Jurkat, Clone E6-1 (cell line): ENCODE data around the gene TMEM250.
A peak's percentile ranks its signal among the peaks of the same experiment; 100 is the strongest.

Experiments used
- DNase-seq: peaks from one replicate; pipeline ENCODE4 v3.0.0-alpha.2; 2011; ENCODE audit warnings: low read depth, low spot score
- H3K4me3 ChIP-seq: 2 replicates; pipeline ENCODE4 v1.5.1; 2011; ENCODE audit warnings: mild to moderate bottlenecking, low read length, control low read depth, moderate library complexity

The TMEM250 gene

DNA sequence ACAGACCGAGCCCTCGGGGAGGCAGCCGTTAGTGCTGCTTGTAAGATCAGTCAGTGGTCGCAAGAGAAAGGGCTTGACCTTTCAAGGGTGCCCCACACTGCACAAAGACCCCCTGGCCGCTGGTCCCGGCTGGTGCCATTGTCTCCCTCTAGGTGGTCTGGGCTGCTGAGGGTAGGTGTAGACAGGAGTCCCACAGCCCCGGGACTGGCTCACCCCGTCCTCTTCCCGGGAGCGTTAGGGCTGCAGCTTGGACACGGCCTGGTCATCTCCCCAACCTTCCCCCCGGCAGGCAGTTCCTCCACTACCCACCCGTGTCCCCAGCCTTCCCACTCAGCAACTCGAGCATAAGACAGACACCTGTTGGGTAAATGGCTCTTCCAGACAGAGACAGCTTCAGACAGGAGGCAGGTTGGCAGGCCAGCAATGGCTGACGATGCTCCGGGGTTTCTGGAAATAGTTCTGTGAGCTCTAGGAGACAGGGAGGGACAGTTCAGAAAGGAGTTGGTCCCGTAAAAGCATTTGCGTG is 15.3 kb upstream of the TMEM250 start:
- no peak for DNase-seq
- no peak overlapping the region for H3K4me3 ChIP-seq

DNA sequence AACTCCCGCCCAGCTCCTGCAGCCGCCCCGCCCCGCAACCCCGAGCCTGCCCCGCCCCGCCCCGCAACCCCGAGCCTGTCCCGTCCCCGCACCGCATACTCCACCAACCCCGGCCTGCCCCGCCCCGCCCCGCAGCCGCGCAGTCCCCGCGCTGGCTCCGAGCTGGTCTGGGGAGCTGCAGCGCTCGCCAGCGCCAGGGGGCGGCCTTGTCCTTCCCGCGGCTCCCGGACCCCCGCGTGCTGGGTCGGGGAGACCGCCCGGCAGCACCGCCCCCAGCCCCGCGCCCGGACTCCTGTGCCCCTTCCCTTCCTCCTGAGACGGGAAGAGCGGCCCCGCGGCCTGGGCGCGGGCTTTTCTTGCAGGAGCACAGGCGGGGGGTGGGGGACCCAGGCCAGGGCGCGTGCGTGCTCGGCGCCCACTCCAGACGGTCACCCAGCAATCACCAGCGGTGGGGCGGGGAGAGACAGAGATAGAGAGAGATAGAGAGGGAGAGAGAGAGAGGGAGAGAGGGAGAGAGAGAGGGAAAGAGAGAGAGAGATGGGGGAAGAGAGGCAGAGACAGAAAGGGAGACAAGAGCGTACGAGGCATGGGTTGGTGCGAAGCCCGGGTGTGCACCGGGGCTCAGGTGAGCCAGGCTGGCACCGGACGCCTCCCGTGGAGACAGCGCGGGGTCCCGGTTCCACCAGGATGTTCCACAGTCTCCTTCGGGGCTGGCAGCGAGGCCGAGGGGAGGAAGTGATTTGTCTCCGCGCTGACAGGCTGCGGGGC is 14.7 kb upstream of the TMEM250 start:
- no peak overlapping the region for H3K4me3 ChIP-seq
- no peak for DNase-seq

DNA sequence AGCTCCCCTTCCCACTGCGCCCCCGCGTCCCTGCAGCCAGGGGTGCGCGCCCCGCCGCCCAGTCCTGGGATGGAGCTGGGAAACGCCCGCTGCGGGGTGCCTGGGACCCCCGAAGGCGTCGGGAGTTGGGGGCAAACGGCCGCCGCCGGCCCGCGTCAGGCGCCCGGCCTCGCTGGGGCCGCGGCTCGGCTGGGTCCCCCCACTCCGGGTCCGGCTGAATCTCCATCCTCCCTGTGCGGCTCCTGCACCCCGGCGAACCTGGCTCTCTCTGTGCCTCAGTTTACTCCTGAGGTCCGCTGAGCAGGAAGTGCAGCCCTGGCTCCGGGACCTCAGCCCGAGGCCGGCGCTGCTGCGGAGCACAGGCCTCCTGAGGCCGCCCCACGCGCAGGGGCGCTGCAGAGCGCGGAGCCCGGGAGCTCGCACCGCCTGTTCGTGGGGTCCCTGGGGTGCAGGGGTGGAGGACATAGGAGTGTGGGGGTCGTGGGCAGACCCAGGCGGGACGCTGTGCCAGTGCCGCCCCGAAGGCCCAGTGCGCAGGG is 13.9 kb upstream of the TMEM250 start:
- H3K4me3 ChIP-seq: no peak overlapping the region

DNA sequence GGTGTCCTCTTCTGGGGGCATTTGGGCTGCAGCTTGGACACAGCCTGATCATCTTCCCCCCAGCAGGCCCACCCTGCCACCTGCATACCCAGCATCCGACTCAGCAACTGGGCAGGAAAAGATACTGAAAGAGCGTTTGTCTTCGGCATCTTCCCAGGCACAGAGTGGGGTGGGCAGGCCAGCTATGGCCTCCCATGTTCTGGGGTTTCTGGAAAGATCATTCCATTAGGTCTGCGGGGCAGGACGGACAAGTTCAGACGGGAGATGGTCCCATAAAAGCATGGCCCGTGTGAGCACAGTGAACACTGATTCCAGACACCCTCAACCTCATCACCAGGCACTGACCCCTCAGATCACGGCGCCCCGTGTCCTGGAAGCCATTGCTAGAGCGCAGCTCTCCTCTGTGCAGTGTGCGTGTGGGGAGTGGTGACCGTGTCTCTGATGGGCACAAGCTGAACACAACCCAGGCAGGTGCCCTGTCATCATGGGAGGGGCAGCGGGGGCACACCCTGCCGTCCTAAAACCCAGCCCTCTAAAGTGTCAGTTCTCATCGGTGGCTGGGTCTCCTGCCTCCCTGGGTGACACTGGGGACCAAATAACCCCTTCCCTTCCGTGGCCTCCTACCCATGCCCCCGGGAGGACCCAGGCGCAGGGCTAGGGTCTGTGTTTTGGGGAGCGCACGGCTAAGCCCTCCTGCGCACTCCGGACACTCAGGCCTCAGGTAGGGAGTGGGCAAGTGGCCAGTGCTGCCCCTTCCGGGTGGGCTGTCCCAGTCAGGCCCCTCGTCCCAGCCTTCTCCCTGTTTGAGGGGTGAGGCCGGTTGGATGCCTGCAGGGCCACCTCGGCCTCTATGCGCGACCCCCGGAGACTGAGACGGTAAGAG is 13.2 kb upstream of the TMEM250 start:
- H3K4me3 ChIP-seq: no peak overlapping the region
- DNase-seq: no peak

More for the DNA sequence above, 13.9 kb upstream of the TMEM250 start:
- DNase-seq: no peak

DNA sequence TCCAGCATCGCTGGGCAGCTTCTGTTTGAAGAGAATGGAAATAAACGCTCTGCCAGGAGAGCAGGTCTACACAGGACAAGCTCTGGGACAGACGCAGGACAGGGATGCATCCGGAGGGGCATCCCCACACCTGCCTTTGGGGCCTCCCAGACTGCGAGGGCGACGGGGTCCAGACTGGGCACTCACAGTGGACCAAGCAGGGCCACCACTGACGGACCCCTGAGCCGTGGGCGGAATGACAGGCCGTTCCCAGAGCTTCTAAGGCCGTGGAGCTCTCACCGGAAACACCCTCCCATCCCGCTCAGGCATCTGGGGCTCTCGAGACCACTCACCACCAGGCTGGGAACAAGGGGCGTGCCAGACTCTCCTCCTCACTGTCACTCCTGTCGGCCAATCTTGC is 10.5 kb upstream of the TMEM250 start:
- H3K4me3 ChIP-seq: no peak overlapping the region
- DNase-seq: no peak

DNA sequence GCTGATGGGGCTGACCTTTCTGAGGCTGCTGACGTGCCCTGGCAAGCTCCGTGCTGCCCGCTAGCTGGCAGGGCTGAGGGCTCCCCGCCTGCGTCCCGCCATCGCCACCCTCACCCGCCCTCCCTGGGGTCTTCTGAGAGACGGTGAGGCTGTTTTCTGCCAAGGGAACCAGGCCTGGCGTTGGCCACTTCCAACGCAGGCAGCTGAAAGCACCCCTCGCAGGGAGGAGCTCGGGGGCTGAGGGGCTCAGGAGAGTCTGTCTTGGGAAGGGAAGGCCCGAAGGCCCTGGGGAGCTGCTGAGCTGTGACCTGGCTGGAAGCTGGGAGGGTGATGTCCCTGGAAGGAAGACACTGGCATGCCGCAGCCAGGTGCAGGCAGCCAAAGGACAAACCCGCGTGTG is 9.8 kb upstream of the TMEM250 start:
- no peak overlapping the region for H3K4me3 ChIP-seq
- DNase-seq: no peak

DNA sequence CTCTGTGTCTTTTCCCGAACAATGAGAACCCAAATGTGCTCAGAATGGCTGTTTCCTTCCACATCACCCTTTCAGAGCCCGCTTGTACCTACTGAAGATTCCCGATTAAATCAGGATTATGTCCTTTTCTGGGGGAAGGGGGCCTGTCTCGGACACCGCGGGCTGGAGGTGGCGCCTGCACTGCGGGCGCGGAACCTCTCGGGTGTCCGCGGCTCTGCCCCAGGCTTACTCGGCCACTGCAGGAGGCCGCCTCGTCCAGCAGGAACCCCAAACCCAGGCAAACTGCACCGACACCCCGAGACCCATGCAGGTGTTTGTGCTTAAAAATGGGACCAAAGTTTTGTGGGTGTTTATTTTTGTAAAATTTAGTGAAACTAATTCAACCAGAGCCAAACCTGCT is 8.6 kb upstream of the TMEM250 start:
- H3K4me3 ChIP-seq: no peak overlapping the region
- no peak for DNase-seq

DNA sequence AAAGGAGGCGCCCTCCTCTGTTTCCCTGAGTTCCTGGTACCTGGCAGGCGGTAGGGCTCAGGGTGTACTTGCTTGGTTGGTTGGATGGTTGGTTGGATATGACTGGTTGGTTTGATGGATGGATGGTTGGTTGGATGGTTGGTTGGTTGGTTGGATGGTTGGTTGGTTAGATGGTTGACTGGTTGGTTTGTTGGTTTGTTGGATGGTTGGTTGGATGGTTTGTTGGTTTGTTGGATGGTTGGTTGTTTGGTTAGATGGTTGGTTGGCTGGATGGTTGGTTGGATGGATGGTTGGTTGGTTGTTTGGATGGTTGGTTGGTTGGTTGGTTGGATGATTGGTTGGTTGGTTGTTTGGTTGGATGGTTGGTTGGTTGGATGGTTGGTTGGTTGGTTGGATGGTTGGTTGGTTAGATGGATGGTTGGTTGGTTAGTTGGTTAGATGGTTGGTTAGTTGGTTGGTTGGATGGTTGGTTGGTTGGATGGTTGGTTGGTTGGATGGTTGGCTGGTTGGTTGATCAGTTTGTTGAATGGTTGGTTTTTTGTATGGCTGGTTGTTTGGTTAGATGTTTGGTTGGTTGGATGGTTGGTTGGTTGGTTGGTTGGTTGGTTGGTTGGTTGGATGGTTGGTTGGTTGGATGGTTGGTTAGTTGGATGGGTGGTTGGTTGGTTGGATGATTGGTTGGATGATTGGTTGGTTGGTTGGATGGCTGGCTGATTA is 6.5 kb upstream of the TMEM250 start:
- no peak for DNase-seq
- no peak overlapping the region for H3K4me3 ChIP-seq

DNA sequence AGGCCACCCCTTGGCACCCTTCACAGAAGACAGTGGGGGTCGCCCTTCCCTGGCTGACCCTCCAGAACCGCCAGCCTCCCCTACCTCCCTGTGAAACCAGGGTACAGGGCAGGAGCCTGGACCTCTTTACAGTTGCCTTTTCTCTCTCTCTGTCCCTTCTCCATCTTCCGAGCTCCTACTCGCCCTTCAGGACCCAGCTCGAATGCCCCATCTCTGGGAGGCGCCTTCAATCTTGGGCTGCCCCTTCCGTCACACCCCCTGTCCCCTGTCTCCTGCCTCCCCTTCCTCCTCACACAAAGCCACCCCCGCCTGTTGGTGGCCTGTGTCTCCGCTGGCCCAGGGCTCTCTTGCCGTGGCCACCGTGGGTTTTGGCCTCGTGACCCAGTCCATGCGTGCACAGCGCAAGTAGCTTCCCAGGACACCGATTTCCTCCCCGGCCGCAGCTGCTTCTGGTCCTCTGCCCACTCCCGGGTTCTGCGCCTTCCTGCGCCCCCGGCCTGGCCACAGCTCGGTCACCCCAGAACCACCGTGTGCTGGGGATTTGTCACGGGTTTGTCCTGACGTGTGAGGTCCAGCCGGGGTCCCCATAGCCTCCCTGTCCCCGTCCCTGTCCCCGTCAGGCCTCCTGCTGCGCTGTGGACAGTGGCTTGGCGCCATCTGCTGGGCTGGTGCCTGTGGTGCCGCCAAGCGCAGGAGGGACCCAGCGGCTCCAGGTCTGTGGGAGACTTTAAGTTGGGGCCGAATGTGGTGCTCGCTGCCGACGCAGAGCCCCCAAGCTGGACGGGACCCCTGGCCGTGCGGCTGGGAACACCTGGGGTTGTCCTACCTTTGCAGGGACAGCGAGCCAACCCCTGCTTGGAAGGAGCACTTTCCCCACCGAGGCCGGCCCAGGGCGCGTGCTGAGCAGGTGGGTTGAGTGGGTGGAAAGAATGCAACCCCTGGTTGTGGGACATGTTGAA is 4.0 kb upstream of the TMEM250 start:
- no peak overlapping the region for H3K4me3 ChIP-seq
- no peak for DNase-seq

DNA sequence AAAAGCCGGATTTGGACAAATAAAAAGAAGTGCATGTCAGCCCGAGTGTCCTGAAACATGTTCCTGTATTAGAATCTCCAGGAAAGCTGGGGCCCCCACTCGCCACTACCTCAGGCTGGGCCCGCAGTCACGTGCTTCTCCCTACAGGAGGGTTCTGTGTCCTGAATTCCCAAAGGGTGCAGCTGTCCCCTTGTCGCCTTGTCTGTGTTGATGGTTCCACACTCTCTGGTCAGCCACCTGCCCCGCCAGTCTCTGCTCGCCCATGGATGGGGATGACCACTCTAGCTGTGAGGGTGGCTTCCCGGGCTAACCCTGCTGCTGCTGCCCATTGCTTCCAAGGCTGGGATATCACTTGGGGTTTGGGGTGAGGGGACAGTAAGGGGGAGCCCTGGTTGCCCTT is 3.1 kb upstream of the TMEM250 start:
- H3K4me3 ChIP-seq: no peak overlapping the region
- DNase-seq: no peak

DNA sequence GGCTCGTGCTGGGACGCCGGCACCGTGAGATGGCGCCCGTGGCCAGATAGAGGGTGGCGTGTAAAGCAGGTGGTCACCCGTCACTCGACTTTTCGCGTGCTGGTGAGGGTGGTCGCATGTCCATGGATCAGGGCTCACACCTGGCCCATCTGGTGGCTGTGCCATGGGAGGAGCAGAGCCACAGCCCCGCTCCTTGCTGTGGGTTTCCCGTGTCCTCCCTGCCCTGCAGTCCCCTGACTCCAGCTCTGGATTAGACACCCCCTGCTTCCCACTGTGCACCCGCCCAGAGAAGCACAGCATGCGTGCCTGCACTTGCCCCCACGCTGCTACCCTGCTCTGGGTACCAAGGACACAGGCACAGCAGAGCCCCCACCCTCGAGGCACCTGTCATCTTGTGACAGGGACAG is 1.8 kb upstream of the TMEM250 start:
- no peak for DNase-seq
- H3K4me3 ChIP-seq: no peak overlapping the region

DNA sequence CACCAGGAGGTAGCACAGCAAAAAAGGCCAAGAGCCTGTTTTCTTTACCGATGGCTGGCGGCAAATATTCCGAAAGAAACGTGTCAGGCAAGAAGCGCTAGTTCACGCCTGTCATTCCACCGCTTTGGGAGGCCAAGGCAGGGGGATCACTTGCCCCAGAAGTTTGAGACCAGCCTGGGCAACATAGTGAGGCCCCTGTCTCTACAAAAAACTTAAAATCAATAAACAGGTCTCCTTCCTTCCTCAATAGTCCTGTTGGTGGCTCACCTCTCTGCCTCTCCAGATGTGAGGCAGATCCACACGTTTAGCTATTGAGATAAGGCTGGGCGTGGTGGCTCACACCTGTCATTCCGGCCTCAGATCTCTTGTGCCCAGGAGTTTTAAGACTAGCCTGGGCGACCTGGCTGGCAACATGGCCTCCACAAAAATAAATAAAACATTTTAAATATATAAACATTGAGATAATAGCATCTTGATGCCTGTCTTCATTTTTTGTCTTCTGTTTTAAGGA is 1.3 kb upstream of the TMEM250 start:
- DNase-seq: no peak
- H3K4me3 ChIP-seq: peak overlapping the region; percentile 67

DNA sequence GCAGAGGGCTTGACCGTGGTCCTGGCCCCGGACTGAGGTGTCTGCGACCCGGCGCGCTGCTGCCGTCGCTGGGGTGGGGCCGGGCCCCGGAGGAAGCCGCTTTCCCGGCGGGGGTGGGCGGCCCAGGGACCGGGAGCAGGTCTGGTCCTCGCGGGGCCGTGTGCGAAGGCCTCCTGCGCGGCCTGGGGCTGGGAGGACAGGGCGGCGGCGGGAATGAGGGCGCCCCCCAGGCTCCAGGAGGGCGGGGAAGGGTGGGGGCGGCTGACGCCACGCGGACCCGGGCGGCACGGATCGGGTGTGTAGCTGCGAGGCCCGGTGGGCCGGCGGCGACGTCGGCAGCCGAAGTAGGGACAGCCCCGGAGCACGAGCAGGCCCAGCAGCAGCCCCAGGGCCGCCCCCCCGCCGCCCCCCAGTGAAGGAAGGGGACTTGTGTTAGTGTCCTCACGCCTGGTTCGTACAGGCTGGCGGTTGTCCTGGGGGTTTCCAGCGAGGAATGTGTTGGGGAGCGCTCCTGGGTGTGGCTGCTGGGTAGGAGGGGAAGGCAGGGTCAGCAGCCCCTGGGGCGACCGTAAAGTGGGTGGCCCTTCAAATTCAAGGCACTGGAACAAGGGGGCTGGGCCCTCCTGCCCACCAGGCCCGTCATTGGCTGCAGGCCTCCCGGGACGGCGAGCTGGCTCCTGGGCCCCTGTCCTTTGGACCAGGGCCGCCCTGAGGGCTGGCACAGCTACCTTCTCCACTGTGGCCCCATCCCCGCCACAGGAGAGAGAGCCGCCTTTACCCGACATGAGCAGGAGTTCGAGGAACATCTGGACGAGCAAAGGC is 597 bp upstream of the TMEM250 start:
- DNase-seq: no peak
- peak overlapping the region; percentile 67 for H3K4me3 ChIP-seq

DNA sequence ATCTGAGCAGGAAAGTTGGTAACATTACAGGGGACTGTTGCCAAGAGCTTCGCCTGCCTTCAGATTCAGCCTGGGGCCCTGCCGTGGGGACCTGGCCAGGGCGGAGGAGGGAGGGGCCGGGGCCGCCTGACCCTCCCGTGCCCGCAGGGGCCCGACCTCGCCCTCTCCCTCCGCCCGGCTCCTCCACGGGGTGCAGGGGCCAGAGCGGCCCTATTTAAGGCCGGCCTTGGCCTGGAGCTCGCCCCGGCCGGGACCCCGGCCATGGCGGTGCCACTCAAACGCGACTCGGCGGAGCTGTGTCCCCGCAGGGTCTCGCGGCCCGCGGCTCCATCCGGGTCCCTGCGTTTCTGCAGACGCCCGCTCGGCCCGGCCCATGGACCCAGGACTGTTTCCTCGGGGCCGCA is 757 bp downstream of the TMEM250 start:
- no peak for DNase-seq
- H3K4me3 ChIP-seq: peak overlapping the region; percentile 67

DNA sequence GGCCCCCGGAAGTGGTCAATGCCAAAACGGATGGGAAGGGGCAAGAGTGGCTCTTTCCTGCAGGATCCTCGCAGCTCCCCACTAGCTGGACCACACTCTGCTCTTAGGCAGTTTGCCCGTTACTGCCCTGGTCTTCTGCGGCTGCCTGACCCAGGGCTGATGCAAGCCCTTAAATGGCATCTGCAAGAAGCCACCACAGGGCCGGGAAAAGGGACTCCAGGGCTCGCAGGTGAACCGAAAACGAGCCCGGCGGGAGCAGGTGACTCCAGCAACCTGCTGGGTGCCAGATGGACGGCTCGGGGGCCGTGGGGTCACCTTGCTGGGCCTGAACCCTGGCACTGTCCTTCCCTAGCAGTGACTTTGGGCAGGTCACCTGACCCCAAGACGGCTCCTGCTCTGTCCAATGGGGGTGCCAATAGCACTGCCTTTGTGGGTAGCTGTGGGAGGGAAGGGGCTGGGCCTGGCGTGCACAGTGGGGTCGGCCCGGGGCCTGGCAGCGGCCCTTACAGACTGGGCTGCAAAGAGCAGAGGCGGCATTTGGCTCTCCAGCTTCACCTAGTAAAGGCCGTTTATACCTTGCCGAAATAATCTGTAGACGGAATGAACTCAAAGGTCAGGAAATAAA is 1.3 kb downstream of the TMEM250 start:
- H3K4me3 ChIP-seq: peak overlapping the region; percentile 67
- peak; percentile 41 for DNase-seq

DNA sequence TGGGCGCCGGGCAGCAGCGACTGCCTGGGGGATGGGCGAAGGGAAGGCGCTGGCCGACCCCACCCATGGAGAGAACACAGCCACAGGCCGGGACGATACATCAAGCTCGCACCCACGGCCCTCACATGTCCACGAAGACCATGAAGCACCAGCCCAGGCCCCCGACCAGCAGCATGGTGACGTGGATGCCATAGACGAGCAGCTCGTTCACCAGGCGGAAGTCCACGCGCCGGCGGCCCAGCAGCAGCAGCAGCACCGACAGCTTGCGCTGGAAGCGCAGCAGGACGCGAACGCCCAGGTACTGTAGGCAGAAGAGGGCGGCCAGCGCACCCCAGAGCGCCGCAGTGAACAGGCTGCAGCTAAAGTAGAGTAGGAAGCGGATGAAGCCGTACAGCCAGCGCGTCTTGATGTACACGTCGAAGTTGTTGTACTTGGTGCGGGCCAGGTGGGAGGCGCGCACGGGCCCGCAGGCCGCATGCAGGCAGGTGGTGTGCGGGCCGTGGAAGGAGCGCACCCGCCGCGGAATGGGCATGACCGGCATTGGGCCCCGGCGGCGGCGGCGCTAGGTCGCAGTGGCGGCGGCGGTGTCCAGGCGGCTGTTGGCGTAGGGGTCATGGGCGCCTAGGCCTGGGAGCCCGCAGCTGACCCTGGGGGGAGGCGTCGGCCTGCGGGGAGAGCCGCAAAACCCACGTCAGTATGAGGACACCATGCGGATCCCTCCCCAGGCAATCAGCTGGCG is 2.1 kb downstream of the TMEM250 start:
- H3K4me3 ChIP-seq: peak overlapping the region; percentile 67

More for the DNA sequence above, 2.1 kb downstream of the TMEM250 start:
- DNase-seq: no peak
